Measurements from ENCODE around the gene ZNF341.
"Not testable (repeated sequence)": the region's sequence is repeated elsewhere in the genome, so short reads cannot be mapped to it uniquely, and the experiment has no call there.

The ZNF341 gene

DNA sequence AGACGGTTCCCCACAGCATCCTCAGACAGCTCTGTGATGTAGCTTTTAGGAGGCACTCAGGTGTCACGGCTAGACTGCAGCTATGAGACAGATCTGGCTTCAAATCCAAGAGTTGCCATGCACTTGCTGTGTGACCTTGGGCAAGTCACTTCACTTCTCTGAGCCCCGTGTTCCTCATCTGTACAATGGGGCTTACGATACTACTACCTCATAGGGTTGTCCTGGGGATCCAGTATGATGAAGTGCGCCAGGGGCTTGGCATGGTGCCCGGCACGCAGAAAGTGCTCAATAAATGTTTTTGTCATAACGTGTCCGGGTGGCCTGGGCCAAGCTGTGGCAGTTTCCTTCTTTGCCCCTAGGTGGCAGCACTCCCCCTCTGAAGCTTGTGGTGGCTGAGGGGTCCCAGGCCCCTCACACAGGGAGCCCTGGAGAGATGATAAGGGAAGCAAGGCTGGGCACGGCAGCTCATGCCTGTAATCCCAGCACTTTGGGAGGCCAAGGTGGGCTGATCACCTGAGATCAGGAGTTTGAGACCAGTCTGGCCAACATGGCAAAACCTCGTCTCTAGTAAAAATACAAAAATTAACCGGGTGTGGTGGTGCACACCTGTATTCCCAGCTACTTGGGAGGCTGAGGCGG lies 60.3 kb downstream of the ZNF341 start (continued):
- TF ChIP-seq, protein P1, sequence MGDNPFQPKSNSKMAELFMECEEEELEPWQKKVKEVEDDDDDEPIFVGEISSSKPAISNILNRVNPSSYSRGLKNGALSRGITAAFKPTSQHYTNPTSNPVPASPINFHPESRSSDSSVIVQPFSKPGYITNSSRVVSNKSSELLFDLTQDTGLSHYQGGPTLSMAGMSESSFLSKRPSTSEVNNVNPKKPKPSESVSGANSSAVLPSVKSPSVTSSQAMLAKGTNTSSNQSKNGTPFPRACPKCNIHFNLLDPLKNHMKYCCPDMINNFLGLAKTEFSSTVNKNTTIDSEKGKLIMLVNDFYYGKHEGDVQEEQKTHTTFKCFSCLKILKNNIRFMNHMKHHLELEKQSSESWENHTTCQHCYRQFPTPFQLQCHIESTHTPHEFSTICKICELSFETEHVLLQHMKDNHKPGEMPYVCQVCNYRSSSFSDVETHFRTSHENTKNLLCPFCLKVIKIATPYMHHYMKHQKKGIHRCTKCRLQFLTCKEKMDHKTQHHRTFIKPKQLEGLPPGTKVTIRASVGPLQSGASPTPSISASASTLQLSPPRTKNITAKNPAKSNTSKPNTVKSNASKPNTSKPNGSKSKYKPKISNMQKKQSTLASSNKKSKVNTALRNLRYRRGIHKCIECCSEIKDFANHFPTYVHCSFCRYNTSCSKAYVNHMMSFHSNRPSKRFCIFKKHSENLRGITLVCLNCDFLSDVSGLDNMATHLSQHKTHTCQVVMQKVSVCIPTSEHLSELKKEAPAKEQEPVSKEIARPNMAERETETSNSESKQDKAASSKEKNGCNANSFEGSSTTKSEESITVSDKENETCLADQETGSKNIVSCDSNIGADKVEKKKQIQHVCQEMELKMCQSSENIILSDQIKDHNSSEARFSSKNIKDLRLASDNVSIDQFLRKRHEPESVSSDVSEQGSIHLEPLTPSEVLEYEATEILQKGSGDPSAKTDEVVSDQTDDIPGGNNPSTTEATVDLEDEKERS (tag by site-specific recombination; IDR thresholded peaks at IDR 0.05), result peak; percentile 33; the same call in 1 of the 2 replicates
- TF ChIP-seq SALL2 (tag by site-specific recombination; IDR thresholded peaks at IDR 0.05; ENCODE audit: borderline replicate concordance) (no peak), ZNF629 (tag by site-specific recombination; IDR thresholded peaks at IDR 0.05) (0 out of 2 replicates have a peak, but pooled peaks have one; percentile 23), ZNF274 (IDR thresholded peaks at IDR 0.05; ENCODE audit: low read length) (no peak), ZNF274 (tag by site-specific recombination; IDR thresholded peaks at IDR 0.05; ENCODE audit: borderline replicate concordance) (no peak), ZNF768 (tag by site-specific recombination; IDR thresholded peaks at IDR 0.05) (peak; percentile 94; the same call in 1 of the 2 replicates)
- TF ChIP-seq, protein P2, sequence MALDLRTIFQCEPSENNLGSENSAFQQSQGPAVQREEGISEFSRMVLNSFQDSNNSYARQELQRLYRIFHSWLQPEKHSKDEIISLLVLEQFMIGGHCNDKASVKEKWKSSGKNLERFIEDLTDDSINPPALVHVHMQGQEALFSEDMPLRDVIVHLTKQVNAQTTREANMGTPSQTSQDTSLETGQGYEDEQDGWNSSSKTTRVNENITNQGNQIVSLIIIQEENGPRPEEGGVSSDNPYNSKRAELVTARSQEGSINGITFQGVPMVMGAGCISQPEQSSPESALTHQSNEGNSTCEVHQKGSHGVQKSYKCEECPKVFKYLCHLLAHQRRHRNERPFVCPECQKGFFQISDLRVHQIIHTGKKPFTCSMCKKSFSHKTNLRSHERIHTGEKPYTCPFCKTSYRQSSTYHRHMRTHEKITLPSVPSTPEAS (tag by site-specific recombination; IDR thresholded peaks at IDR 0.05), result no peak
- TF ChIP-seq, protein P3, sequence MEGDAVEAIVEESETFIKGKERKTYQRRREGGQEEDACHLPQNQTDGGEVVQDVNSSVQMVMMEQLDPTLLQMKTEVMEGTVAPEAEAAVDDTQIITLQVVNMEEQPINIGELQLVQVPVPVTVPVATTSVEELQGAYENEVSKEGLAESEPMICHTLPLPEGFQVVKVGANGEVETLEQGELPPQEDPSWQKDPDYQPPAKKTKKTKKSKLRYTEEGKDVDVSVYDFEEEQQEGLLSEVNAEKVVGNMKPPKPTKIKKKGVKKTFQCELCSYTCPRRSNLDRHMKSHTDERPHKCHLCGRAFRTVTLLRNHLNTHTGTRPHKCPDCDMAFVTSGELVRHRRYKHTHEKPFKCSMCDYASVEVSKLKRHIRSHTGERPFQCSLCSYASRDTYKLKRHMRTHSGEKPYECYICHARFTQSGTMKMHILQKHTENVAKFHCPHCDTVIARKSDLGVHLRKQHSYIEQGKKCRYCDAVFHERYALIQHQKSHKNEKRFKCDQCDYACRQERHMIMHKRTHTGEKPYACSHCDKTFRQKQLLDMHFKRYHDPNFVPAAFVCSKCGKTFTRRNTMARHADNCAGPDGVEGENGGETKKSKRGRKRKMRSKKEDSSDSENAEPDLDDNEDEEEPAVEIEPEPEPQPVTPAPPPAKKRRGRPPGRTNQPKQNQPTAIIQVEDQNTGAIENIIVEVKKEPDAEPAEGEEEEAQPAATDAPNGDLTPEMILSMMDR (tag by site-specific recombination; IDR thresholded peaks at IDR 0.05), result peak; percentile 82
- TF ChIP-seq, protein P4, sequence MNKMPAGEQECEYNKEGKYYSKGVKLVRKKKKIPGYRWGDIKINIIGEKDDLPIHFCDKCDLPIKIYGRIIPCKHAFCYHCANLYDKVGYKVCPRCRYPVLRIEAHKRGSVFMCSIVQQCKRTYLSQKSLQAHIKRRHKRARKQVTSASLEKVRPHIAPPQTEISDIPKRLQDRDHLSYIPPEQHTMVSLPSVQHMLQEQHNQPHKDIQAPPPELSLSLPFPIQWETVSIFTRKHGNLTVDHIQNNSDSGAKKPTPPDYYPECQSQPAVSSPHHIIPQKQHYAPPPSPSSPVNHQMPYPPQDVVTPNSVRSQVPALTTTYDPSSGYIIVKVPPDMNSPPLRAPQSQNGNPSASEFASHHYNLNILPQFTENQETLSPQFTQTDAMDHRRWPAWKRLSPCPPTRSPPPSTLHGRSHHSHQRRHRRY (tag by site-specific recombination; IDR thresholded peaks at IDR 0.05), result no peak

DNA sequence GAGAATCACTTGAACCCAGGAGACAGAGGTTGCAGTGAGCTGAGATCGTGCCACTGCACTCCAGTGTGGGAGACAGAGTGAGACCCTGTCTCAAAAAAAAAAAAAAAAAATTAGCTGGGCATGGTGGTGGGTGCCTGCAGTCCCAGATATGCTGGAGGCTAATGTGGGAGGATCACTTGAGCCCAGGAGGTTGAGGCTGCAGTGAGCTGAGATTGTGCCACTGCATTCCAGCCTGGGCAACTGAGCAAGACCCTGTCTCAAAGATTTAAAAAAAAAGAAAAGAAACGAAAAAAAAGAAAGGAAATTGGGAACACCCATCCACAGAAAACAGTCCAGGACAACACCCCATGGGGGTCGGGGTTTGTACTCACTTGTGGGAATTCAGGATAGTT lies 60.8 kb downstream of the ZNF341 start:
- not testable (repeated sequence) for H3K36me3 ChIP-seq (ENCODE audit: control insufficient read depth in 2 of 2, insufficient read depth in 1 of 2, low read length in 2 of 2); H3K9me3 ChIP-seq (ENCODE audit: control insufficient read depth, insufficient read depth, low read depth, low read length); H3K4me3 ChIP-seq (ENCODE audit: low read depth, low read length); H3K4me1 ChIP-seq (ENCODE audit: control insufficient read depth, insufficient read depth, low read length); H3K27ac ChIP-seq (ENCODE audit: extremely low read depth, low read depth, low read length)
- POLR2A ChIA-PET, result interaction anchor here (0.6 kb wide), 1 partner anchor 15 kb away, joined by 3 read pairs; no protein-coding TSS in a partner anchor
- CTCF ChIA-PET, result interaction anchor here (0.6 to 2.7 kb wide), 22 partner anchors 9 to 321 kb away, joined by 3 to 7 read pairs (median 4); no protein-coding TSS in a partner anchor
- TF ChIP-seq ZNF121 (tag by site-specific recombination; IDR thresholded peaks at IDR 0.05), result peak; percentile 83

DNA sequence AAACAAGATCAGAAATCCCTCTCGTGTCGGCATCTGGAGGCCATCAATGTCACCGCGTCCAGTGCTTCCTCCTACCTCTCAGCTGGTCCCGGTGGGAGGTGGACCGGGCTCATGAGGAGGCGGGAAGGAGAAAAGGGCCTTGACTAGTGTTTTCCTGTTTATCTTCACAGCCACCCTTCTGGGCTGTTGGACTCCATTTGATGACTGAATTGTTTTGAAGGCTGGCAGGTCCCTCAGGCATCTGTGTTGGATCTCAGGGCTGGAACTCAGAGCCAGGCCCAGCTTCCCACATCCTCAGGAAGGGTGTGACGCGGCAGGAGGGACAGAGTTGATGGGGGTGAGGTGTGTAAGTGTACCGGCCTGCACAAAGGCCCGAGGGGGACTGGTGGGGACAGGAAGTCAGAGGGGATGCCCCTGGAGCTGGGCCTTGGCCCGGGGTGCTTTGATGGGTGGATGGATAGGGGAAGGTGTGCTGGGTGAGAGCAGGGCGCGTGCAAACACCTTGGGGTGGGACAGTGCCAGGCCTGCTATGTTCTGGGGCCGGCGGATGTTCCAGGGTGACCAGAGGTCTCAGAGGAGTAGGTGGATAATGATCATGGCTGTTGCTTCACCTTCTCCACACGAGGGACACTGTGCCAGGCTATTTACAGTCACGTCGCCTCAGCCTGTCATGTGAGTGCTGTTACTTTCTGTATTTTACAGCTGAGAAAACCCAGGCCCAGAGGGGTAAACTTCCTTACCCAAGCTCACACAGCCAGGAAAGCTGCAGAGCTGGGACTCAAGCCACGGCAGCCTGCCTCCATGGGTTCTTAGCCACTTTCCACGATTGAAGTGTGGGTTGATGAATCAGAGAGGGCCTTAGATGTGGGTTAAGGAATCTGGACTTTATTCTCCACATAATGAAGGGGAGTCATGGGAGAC lies 61.5 kb downstream of the ZNF341 start:
- POLR2A ChIA-PET, result no interaction called here
- Histone ChIP-seq H3K27ac (ENCODE audit: extremely low read depth, low read depth, low read length) (no peak overlapping the region), H3K4me3 (ENCODE audit: low read depth, low read length) (no peak overlapping the region), H3K4me1 (ENCODE audit: control insufficient read depth, insufficient read depth, low read length) (no peaks in the 10 kb centered on the region), H3K9me3 (ENCODE audit: control insufficient read depth, insufficient read depth, low read depth, low read length) (no peaks in the 10 kb centered on the region), H3K36me3 (ENCODE audit: control insufficient read depth in 2 of 2, insufficient read depth in 1 of 2, low read length in 2 of 2) (no peaks in the 10 kb centered on the region)
- CTCF ChIA-PET, result interaction anchor here (0.6 to 2.7 kb wide), 17 partner anchors 10 to 587 kb away, joined by 3 to 7 read pairs (median 4); no protein-coding TSS in a partner anchor
- TF ChIP-seq YY1 (tag by site-specific recombination; IDR thresholded peaks at IDR 0.05) (no peak), ZFHX2 (tag by site-specific recombination; conservative IDR thresholded peaks at IDR 0.05) (no peak), RBAK (tag by site-specific recombination; IDR thresholded peaks at IDR 0.05) (no peak), MZF1 (tag by site-specific recombination; IDR thresholded peaks at IDR 0.05; ENCODE audit: borderline replicate concordance) (no peak), GLIS1 (tag by site-specific recombination; IDR thresholded peaks at IDR 0.05) (no peak), SP2 (tag by site-specific recombination; IDR thresholded peaks at IDR 0.05) (no peak), ZNF223 (tag by site-specific recombination; IDR thresholded peaks at IDR 0.05) (no peak), EGR2 (tag by site-specific recombination; IDR thresholded peaks at IDR 0.05; ENCODE audit: low read depth) (no peak), ZBTB20 (tag by site-specific recombination; IDR thresholded peaks at IDR 0.05) (no peak)
- TF ChIP-seq, protein P5, sequence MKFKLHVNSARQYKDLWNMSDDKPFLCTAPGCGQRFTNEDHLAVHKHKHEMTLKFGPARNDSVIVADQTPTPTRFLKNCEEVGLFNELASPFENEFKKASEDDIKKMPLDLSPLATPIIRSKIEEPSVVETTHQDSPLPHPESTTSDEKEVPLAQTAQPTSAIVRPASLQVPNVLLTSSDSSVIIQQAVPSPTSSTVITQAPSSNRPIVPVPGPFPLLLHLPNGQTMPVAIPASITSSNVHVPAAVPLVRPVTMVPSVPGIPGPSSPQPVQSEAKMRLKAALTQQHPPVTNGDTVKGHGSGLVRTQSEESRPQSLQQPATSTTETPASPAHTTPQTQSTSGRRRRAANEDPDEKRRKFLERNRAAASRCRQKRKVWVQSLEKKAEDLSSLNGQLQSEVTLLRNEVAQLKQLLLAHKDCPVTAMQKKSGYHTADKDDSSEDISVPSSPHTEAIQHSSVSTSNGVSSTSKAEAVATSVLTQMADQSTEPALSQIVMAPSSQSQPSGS (tag by site-specific recombination; IDR thresholded peaks at IDR 0.05; ENCODE audit: low read depth), result no peak
- TF ChIP-seq, protein P6, sequence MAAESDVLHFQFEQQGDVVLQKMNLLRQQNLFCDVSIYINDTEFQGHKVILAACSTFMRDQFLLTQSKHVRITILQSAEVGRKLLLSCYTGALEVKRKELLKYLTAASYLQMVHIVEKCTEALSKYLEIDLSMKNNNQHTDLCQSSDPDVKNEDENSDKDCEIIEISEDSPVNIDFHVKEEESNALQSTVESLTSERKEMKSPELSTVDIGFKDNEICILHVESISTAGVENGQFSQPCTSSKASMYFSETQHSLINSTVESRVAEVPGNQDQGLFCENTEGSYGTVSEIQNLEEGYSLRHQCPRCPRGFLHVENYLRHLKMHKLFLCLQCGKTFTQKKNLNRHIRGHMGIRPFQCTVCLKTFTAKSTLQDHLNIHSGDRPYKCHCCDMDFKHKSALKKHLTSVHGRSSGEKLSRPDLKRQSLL (tag by site-specific recombination; IDR thresholded peaks at IDR 0.05), result no peak

Data from HEK293 (cell line).